Ascending aorta (tissue), 2 donors: ENCODE measurements around the gene TSSC4. TPM values are rescaled to one million over a fixed set of nuclear protein-coding genes. Genes with fewer than 3 reads are reported as not detected.

Experiments used
- DNase-seq, 2 donors: peaks; one replicate each; pipeline ENCODE4 v3.0.0-alpha.2; 2019; ENCODE audit warnings: low spot score in 2 of 2
- H3K27ac ChIP-seq, 2 donors: fragments of 200-600 bp; sonication (generic); one replicate each; pipeline ENCODE4 v1.5.1; 2016 to 2017; ENCODE audit warnings: mild to moderate bottlenecking in 1 of 2
- H3K27me3 ChIP-seq: fragments of 200-600 bp; sonication (generic); one replicate; pipeline ENCODE4 v1.5.1; 2017
- H3K36me3 ChIP-seq, 2 donors: fragments of 200-600 bp; sonication (generic); one replicate each; pipeline ENCODE4 v1.5.1; 2016
- H3K4me1 ChIP-seq, 2 donors: fragments of 200-600 bp; sonication (generic); one replicate each; pipeline ENCODE4 v1.5.1; 2016 to 2017; ENCODE audit warnings: mild to moderate bottlenecking in 1 of 2
- H3K4me3 ChIP-seq, 2 donors: fragments of 200-600 bp; sonication (generic); one replicate each; pipeline ENCODE4 v1.5.1; 2016 to 2017; ENCODE audit warnings: mild to moderate bottlenecking in 1 of 2
- H3K9me3 ChIP-seq, 2 donors: fragments of 200-600 bp; sonication (generic); one replicate each; pipeline ENCODE4 v1.5.1; 2016
- CTCF ChIP-seq, 3 experiments: fragments of 200-600 bp in 2 of 3; fragments of 450-650 bp in 1 of 3; sonication (generic) in 2 of 3; IDR thresholded peaks; one replicate each; pipeline ENCODE4 v1.5.1; 2016 to 2019; ENCODE audit warnings: antibody characterized with exemption in 3 of 3, mild to moderate bottlenecking in 1 of 3, moderate library complexity in 1 of 3
- intact Hi-C: fragments of 100-400 bp; cut with DNase I; formaldehyde crosslinking; loops from one replicate; pipeline ENCODE4 v1.15.1; 2023
- total RNA-seq: library from RNA; depleted of rRNA; stranded (reverse); fragments of >200 nt; gene quantifications from one replicate; pipeline ENCODE4 v1.1.0, GENCODE V29; 2016

The TSSC4 gene
- total RNA-seq, 1 donor from 2014 or later, result 183 TPM

DNA sequence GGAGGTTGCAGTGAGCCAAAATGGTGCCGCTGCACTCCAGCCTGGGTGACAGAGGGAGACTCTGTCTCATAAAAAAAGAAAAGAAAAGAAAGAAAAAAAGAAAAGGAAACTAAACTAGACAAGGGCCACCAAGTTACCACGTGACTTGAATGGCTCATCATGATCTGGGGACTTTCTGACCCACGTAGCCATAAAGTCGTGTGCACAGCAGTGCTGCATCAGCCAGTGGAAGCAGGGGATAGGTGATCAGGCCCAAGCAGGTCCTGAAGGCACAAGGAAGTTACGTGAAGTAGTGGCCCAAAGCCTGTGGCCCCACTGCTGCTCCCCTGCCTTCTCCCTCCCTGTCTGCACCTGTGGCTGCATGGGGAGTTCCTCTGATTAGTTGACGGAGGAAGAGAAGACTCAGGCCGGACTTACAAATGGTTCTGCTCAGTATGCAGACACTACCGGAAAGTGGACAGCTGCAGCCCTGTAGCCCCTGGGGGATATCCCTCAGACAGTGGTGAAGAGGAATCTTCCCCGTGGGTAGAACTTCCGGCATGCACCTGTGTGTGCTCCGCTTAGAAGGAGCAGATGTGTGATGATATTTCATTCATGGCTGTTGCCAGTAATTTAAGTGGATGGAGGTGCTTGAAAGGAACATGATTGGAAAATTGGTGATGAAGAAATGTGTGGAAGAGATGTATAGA is 41.7 kb upstream of the TSSC4 start:
- Histone ChIP-seq H3K36me3 (no peaks in the 10 kb centered on the region), H3K27ac (no peak overlapping the region), H3K27me3 (no peaks in the 10 kb centered on the region), H3K9me3 (no peaks in the 10 kb centered on the region), H3K4me3 (no peak overlapping the region), H3K4me1 (no peaks in the 10 kb centered on the region)
- no peak for DNase-seq
- TF ChIP-seq CTCF (IDR thresholded peaks at IDR 0.05), result no peak
- intact Hi-C loops, result no loop called here

GRCh38 chr11:2359557-2359956 is 41.0 kb upstream of the TSSC4 start:
- intact Hi-C loops, result no loop called here
- TF ChIP-seq CTCF (IDR thresholded peaks at IDR 0.05), result no peak

DNA sequence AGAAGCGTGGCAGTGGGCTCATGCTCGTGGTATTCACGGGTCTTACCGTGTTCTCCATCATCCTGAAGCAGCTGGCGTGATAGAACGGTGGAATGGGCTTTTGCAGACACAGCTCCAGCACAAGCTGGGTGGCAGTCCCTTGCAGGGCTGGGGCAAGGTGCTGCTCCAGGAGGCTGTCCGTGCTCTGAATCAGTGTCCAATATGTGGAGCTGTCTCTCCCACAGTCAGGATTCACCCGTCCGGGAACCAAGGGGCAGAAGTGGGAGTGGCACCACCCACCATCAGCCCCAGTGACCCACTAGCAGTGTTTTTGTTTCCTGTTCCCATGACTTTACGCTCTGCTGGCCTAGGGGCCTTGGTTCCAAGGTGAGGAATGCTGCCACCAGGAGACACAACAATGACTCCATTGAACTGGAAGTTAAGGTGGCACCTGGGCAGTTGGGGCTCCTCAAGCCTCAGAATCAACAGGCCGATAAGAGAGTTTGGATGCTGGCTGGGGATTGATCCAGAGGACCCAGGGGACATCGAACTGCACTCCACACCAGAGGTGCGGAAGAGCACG is 40.4 kb upstream of the TSSC4 start:
- DNase-seq, result no peak
- intact Hi-C loops, result no loop called here
- no peak for TF ChIP-seq CTCF (IDR thresholded peaks at IDR 0.05)
- H3K9me3 ChIP-seq, result no peaks in the 10 kb centered on the region
- H3K27me3 ChIP-seq, result no peaks in the 10 kb centered on the region
- H3K36me3 ChIP-seq, result no peaks in the 10 kb centered on the region
- H3K4me3 ChIP-seq, result no peak overlapping the region
- no peaks in the 10 kb centered on the region for H3K4me1 ChIP-seq
- no peak overlapping the region for H3K27ac ChIP-seq

More at GRCh38 chr11:2359557-2359956, 41.0 kb upstream of the TSSC4 start:
- no peaks in the 10 kb centered on the region for H3K27me3 ChIP-seq
- DNase-seq, result no peak
- no peak overlapping the region for H3K4me3 ChIP-seq
- H3K9me3 ChIP-seq, result no peaks in the 10 kb centered on the region
- no peak overlapping the region for H3K27ac ChIP-seq
- H3K36me3 ChIP-seq, result no peaks in the 10 kb centered on the region
- no peaks in the 10 kb centered on the region for H3K4me1 ChIP-seq

DNA sequence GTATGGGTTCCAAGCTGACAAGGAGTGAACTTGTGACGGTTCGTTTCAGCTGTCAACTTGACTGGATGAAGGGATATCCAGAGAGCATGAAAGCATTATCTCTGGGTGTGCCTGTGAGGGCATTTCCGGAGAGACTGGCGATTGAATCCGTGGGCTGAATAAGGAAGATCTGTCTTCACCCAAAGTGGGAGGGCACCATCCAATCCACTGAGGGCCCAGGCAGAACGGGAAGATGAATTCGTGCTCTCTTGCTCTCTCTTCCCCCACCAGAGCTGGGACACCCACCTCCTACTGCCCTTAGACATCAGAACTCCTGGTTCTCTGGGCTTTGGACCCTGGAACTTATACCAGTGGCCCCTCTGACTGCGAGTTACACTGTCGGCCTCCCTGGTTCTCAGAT is 39.0 kb upstream of the TSSC4 start:
- Histone ChIP-seq H3K4me3 (no peak overlapping the region), H3K4me1 (no peaks in the 10 kb centered on the region), H3K27ac (no peak overlapping the region), H3K9me3 (no peaks in the 10 kb centered on the region), H3K36me3 (no peaks in the 10 kb centered on the region), H3K27me3 (no peaks in the 10 kb centered on the region)
- TF ChIP-seq CTCF (IDR thresholded peaks at IDR 0.05), result no peak
- DNase-seq, result no peak
- intact Hi-C loops, result no loop called here

DNA sequence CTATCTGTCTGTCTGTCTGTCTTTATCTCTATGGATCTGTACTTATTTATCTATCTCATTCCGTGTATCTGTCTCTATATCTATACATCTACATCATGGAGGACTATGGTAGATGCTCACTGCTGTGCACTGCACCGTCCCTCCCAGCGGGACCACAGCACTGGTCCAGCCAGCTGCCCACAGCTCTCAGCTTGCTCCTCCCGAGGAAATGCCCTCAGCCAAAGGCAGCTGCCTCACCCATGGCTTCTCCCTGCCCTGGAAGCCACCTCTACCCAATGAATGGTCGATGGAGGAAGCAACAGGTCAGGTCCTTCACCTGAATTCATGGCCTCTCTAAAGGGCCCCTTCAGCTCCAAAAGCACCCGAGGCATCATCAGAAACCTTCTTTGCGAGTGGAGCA is 38.1 kb upstream of the TSSC4 start:
- Histone ChIP-seq H3K27me3 (no peaks in the 10 kb centered on the region), H3K27ac (no peak overlapping the region), H3K4me1 (no peaks in the 10 kb centered on the region), H3K4me3 (no peak overlapping the region), H3K9me3 (no peaks in the 10 kb centered on the region), H3K36me3 (no peaks in the 10 kb centered on the region)
- TF ChIP-seq CTCF (IDR thresholded peaks at IDR 0.05), result no peak
- intact Hi-C loops, result no loop called here
- no peak for DNase-seq
